GM21529 (cell line): ENCODE measurements around the gene DOCK8.
A peak's percentile ranks its signal among the peaks of the same experiment; 100 is the strongest.

Experiments used
- ATAC-seq: cut with Tn5 transposase; IDR thresholded peaks from one replicate; pipeline ENCODE4 v1.9.1; 2021; ENCODE audit not compliant: unreplicated experiment

DOCK8 gene

GRCh38 chr9:487429-487828, 272.8 kb downstream of the DOCK8 start:
- ATAC-seq = no peak

DNA sequence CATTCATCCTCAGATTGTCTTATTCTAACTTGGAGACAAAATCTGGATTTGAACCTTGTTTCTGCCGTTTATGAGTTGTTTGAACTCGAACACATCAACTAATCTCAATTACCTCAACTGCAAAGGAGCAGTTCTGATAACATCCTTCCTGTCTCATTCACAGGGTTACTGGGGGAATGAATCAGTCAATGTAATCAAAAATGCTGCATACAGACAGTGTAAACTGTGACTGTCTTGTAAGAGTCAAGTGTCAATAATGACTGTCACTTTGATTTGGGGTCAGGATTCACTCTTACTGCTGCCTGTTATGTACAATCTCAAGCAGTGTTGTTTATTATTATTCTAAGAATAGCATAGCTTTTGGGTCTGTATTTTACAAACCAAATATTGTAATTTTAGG, 273.8 kb downstream of the DOCK8 start:
- ATAC-seq = no peak

- ATAC-seq = no peak
Observed at GRCh38 chr9:489198-490197, 274.8 kb downstream of the DOCK8 start.

GRCh38 chr9:494764-495163, 280.1 kb downstream of the DOCK8 start:
- ATAC-seq = no peak

- no peak for ATAC-seq
Observed at GRCh38 chr9:495739-496138, 281.1 kb downstream of the DOCK8 start.

GRCh38 chr9:503326-503725, 288.7 kb downstream of the DOCK8 start:
- ATAC-seq = no peak

DNA sequence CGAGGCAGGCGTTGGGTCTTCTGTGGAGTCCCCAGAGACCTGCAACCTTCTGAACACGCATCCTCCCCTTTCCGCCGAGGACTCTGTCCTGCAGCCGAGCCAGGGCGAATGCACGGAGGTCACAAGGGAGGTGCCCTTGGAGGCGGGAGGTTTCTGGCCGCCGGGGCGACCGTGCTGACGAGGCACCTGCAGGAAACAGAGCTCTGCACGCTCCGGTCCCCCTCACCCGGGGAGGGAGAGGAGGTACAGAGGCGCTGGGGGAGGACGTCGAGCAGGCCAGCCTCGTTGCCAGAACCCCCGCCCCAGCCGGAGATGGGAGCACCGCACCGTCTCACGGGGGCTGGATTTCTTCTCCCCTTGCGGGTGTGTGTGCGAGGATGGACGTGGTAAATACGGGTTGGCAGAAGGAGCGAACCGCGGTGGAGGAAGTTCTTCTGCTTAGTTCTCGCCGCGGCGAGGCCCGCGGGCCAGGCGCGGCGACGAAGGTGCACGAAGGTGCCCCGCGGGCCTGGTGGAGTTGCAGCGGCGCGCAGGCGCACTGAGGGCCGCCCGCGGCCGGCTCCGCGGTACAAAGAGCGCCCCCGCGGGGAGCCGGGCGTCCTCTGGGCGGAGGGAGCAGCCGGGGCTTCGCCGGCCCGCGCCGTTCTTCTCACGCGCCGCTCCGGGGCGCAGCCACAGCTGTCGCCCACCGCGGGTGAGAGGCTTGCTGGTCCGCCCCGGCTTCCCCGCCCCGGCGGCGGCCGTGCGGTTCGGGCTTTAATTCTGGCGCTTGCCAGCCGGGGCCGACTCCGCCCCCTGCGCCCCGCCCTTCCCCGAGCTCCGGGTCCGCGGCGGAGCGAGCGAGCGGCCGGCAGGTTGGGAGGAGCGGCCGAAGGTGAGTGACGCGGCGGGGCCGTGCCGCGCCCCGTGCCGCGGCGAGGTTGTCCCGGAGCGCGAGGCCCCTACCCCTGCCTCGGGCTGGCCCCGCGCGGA, 289.5 kb downstream of the DOCK8 start, which contains the start of gene KANK1:
Gene KANK1 (plus strand): TSS at position 815 of the 972 bp plus-strand sequence.
- ATAC-seq = peak; percentile 84

GRCh38 chr9:504921-505740, 290.5 kb downstream of the DOCK8 start:
- ATAC-seq = peak; percentile 16

DNA sequence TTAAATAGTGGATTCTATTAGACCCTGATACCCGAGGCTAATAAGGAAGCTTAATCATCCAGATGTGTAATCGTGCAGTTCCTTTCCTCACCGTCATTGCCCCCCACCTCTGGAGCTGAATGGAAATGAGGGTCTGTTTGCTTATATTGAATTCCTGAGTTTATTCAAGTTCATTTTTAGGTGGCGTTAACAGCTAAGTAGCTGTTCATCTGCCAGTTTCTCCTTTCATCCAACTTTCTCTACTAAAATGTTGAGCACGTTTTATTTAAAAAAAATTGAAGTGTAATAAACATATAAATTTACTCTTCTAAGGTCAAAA, 291.0 kb downstream of the DOCK8 start:
- ATAC-seq = no peak

DNA sequence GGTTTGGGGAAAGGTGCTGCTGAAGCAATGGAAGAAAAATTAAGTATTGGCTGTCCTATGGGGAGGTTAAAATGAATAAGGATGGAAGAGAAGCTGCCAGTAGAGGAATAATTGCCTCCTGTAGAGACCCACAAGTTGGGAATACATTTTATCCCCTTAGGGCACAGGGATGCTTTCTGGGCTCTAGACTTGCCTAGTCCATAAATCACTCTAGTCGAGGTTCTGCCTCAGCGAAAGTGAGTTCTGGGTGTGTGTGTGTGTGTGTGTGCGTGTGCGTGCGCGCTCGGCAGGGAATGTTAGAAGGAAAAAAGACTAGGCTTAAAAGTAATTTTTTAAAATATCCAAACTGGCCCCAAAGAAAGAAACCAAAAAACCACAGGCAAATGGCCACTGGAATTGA, 291.6 kb downstream of the DOCK8 start:
- ATAC-seq = no peak

GRCh38 chr9:511861-512260, 297.2 kb downstream of the DOCK8 start:
- no peak for ATAC-seq

GRCh38 chr9:512555-513272, 298.0 kb downstream of the DOCK8 start:
- no peak for ATAC-seq
